HG02642 (cell line): ENCODE measurements around the gene UBASH3A.
A peak's percentile ranks its signal among the peaks of the same experiment; 100 is the strongest.
"Not testable (repeated sequence)": the region's sequence is repeated elsewhere in the genome, so short reads cannot be mapped to it uniquely, and the experiment has no call there.

Source experiments
- ATAC-seq: cut with Tn5 transposase; IDR thresholded peaks from one replicate; pipeline ENCODE4 v1.9.1; 2021; ENCODE audit warnings: mild to moderate bottlenecking; ENCODE audit not compliant: unreplicated experiment, poor library complexity

UBASH3A gene

DNA sequence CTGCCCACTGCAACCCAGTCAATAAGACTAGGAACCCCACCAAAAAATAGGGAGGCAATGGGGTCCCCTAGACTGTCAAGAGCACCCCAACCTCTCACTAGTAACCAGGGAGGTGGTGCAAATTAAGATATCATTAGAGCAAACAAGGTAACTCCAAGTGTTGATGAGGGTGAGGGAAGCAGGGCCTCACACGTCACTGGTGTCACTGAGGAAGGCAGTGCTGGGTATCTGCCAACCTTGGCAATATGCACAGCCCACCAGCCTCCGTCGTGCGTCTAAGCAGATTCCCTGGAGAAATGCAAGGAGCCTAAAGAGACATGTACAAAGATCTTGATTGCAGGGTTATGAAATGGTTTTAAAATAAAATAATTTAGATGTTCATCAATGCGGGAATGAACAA, 3.8 kb downstream of the UBASH3A start:
- ATAC-seq, result no peak

DNA sequence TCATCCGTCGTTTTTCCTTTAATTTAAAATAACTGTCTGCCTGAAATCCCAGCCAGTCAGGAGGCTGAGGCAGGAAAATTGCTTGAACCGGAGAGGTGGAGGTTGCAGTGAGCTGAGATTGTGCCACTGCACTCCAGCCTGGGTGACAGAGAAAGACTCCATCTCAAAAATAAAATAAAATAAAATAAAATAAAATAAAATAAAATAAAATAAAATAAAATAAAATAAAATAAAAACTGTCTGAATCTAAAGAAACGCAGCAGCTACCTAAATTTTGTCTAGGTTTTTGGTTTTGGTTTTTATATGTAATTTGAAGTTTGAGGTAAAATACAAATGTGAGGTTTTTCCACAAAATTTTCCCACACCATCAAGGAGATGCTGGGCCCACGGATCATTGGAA, 5.0 kb downstream of the UBASH3A start:
- not testable (repeated sequence) for ATAC-seq

DNA sequence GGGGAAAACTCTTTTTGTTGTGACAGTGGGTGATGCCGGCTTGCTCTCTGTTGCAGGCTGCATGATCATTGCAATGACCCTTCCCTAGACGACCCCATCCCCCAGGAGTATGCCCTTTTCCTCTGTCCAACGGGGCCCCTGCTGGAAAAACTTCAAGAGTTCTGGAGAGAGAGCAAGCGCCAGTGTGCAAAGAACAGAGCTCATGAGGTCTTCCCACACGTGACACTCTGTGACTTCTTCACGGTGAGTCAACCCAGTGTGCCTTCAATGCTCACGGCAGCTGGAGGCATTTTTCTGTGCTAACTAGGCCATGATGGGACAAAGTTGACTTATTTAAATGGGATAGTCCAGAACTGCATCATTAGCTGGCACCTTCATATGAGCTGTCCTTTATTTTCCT, 5.7 kb downstream of the UBASH3A start:
- no peak for ATAC-seq

DNA sequence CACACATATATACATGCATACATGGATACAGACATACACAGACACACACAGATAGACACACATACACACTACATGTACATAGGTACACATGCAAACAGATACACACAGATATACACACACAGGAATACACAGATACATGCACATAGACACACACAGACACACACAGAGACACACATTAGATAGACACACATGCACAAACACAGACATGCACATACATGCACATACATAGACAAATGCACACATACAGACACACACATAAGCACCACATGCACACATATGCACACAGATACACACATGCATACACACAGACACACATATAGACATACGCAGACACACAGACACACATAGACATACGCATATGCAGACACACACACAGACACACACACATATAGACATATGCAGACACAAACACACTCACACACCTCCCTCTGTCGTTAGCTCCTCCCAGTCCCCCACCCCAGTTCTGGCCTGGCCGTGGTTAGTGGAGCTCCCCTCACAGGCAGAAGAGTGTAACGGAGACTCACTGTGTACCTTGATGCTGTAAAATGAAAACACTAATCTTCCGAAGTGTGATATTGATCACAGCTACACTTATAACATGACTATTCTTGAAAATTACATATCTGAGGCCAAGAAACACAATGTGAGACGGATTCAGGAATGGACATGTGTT, 7.6 kb downstream of the UBASH3A start:
- ATAC-seq, result no peak

DNA sequence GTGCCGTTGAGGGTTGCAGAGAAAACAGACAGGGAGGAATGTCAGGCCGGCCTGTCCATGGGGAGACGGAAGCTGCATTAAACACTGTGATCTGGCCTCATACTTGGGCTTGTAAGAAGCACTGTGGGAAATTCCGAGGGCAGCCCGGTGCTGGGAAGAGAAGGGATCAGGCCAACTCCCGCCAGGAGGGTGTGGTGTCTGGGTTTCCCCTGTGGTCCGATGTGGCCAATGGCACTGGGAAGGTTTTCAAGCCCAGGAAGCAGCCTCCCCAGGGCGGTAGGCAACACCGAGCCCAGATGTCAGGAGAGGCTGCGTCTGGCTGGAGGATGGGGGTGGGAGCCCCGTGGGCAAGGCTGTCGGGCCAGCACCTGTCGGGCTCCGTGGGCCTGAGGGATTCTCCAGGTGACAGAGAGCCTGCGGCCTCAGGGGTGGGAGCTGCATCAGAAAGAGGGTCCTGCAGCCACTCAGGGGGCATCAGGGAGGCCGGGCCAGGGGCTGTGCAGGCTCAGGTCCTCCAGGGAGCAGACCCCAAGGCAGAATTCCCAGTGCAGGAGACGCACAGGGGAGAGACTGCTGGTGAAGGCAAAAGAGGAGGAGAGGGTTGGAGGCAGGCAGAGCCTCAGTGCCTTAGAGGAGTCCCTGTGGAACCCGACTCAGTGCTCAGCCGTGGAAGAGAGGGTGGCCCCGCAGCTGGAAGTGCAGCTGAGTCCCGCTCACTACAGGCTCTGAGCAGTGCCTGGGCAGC, 8.4 kb downstream of the UBASH3A start:
- ATAC-seq, result no peak

DNA sequence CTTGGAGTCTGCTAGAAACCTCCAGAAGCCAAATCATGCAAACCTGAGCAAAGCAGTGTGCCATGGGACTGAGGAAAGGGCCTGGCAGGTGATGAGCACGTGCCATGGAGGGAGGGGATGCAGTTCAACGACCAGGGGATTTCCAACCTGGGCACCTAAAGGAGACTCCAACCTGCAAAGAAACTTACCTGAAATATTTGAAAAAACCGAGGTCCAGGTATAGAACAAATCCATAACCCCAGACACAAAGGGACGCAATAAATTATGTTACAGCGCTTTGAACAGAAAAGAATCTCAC, 8.9 kb downstream of the UBASH3A start:
- no peak for ATAC-seq

DNA sequence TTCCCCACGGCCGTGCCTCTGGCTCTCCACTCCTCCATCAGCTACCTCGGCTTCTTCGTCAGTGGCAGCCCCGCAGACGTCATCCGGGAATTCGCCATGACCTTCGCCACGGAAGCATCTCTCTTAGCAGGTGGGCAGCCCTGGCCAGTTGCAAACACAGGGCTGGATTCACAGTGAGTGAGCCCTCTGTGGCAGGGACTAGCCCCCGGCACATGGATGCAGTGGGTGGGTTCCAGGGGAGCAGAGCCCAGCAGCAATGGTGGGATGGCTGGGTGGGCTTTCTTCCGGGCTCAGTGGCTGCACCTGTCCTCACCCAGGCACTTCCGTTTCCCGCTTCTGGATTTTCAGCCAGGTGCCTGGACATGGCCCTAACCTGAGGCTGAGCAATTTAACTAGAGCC, 9.4 kb downstream of the UBASH3A start:
- ATAC-seq, result no peak

DNA sequence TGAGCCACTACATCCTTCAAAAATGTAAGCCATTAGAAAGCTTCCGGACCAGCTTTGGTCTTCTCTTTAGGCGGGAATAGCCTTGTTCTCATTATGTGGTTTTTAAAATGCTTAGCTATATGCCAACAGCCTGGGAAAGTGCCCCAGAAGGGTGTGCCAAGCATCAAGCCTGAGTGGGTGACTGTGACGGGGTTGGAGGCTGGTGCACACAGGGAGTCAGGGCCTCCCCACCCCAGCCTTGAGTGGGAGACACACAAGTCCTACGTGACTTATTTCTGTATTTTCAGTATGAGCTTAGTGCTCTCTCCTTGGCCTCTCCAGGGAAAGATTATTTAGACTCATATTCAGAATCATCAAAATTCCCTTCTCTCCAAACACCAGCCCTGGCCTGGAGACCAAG, 9.8 kb downstream of the UBASH3A start:
- no peak for ATAC-seq

DNA sequence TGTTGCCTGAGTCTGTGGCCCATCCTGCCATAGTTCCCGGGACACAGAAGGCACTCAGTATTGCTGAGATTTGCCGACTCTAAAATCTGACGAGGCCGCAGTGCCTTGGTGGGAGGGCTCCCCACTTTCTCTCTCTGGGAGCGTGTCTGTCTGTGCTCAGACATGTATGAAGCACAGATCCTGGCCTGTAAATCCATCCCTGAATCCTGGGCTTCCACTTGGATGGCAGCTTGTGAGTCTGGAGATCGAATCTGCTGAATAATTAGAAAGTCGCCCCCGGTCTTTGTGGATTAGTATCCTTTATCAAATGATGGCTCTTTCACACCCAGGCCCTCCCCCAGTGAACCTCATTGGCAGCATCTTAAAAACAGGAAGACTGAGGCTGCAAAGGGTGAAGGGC, 10.4 kb downstream of the UBASH3A start:
- ATAC-seq, result no peak

DNA sequence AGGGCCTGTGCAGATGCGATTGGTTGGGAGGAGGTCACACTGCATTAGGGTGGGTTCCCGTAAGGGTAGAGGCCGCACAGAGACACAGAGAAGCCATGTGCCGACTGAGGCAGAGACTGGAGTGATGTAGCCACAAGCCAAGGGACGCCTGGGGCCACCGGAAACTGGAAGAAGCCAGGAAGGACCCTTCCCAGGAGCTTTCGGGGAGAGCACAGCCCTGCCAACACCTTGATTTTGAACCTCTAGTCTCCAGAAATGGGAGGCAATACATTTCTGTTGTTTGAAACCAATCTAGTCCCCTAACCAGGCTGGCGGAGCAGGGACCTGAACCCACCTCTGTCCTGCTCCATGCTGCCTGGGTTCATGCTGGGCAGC, 10.8 kb downstream of the UBASH3A start:
- no peak for ATAC-seq

DNA sequence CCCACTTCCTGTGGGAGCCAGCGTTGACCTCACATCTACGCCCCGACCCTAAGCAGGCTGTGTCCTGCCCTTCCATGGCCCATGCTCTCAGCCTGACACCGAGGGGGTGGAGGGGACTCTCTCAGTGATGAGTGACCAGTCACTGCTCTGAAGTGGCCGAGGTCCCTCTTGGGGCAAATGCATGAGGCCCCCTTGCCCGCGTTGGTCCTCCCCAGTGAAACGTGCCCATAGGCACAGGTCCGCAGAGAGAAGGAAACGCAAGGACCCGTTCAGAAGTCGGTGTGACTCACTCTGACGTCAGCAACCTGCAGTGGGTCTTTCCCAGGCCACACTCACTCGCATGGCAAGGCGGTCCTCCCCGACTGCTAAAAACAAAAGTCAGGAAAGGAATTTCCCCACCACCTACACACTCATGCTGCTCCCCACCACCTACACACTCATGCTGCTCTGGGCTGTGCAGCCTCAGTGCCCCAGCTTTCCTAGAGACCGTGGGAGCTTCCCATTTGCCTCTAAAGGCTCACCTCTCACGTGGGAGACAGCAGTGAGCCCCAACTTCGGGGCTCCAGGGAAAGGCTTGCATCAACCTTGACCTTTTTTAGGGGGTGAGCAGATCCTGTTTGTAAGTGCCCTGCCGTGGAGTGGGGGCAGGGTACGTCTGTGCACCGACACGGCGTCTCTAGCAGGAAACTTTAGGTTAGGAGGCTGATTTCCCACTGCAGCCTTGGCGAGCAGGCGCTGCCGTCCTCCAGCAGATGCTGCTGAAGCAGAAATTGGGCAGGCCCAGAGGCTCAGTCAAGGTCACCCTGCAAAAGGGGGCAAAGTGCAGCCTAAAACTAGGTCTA, 11.4 kb downstream of the UBASH3A start:
- peak; percentile 69 for ATAC-seq

DNA sequence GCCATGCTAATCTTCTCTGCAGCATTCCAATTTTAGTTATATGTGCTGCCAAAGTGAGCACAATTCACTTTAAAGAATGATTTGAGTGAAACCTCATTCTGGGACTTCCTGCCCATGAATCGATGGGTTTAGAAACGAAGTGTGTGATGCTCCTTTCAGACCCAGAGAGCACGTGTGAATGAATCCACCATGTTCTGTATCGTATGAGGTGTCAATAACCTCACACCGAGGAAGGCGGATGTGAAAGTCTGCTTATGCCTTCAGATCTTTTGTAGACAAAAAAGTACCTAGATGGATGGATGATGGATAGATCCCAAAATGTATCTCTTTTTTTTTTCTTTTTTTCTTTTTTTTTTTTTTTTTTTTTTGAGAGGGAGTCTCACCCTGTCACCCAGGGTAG, 13.8 kb downstream of the UBASH3A start:
- no peak for ATAC-seq

DNA sequence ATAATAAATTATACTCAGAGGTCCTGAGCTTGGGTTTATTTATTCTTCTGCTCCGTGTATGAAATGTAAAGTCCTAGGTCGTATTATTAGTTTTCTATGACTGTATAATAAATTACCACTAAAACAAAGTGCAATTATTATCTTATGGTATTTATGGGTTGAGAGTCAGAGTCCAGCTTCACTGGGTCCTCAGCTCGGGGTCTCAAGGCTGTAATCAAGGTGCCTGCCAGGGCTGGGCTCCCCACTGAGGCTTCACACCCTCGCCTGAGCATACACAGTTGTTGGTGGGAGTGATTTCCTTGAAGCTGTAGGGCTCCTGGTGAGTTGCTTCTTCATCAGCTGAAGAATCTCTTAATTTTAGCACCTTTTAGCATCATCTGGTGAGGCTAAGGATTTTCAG, 15.2 kb downstream of the UBASH3A start:
- ATAC-seq, result no peak

DNA sequence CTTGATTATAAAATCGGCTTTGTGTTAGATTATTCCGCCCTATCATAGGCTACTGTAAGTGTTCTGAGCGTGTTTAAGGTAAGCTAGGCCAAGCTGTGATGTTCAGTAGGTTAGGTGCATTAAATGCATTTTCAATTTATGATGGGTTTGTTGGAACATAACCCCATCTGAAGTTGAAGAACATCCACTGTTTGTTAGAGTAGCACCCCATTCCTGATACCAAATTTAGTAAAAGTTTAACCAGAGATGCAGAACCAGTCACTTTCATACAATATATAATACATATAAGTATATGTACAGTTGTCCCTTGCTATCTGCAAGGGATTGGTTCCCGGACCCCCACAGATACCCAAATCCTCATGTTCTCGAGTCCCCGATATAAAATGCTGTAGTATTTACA, 16.1 kb downstream of the UBASH3A start:
- no peak for ATAC-seq

DNA sequence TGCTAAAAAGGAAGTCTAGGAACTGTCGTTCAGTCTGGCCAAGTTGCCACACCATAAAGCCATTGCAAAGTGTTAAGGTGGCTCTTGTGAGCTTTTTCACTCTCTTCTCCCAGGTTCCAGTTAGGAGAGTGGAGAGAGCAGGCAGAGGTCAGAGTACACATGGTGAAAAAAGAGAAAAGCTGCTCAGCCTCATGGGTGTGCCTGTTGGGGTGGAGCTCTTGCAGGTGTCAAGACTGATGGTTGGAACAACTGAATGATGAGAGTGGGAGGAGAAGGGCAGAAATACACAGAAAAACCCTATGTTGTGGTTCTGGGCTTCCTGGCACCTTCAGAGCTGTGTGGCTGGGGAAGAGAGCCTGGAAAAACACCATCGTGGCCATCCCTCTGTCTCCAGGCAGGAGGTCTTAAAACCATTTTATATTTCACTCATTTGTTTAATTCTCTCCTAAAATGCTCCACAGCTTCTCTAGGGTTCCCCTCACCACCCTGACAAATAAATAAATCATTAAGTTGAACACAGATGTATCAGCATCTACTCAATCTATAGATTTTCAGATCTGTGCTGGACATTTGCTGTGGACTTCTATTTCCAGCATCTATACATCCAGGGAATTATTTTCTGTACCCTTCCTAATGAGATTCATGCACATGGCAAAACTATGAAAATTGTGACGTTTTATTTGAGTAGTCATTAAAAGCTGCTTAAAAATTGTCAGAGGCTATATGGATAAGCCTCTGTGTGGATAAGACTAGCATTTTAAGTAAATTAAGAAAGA, 17.5 kb downstream of the UBASH3A start:
- ATAC-seq, result no peak

DNA sequence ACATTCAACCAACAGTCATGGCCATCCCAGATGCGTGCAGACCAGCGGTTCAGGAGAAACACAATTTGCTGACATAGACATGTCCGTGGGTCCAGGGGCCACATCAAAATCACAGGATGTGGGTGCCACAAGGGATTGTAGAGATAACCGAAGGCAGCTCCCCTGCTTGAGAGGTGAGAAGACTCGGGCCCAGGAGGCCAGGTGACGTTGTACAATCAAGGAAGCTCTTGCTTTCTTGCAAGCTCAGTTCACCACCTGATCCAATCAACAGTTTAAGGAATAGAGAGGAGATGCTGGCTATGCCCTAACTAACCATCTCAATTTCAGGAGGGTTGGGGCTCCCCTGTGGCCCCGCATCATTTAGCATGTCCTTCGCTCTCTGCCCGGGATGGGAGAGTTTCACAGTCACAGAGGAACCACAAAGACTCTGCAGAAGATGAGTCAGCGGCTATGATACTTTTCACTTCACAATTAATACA, 19.5 kb downstream of the UBASH3A start:
- ATAC-seq, result peak; percentile 58

DNA sequence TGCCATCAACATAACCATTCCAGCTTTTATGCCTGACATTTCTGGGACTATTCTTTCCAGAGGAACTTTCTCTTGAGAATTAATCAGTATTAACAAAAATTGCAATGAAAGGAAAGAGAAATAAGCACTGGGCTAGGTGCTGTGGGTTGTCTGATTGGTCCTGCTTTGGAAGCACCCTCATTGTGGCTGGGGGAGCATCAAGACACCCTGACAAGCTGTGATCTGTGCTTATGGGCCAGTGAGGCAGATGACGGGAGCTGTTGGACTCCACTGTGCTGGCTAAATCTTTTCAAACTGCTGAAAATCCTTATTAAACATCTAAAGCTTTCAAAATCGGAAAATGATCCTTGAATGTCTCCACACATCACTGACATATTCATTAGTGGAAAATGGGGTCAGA, 20.0 kb downstream of the UBASH3A start:
- no peak for ATAC-seq

DNA sequence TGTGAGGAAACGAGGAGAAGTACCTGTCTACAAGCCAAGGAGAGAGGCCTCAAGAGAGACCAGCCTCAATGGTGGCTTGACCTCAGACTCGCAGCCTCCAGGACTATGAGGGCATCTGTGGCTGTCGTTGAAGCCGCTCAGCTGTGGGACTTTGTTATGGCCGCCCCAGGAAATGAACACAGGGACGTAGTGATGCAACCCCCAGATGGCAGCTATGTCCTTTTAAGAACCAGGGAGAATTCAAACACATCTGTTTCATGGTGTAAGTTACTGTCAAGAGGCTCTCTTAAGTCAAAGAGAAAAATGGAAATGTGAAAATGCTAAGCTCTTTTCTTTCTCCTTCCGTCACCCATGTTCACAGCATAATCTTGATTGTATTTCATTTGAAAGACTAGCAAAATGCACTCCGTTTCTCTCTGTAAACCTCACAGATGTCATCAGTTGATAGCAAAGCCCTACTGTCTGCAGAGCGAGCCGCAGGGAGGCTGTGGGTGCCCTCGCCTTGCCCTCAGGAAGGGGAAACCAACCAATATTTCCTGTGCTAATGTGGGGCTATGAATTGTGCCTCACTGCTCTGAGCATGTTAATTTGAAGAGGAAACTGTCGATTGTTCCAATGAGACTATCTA, 21.3 kb downstream of the UBASH3A start:
- no peak for ATAC-seq

DNA sequence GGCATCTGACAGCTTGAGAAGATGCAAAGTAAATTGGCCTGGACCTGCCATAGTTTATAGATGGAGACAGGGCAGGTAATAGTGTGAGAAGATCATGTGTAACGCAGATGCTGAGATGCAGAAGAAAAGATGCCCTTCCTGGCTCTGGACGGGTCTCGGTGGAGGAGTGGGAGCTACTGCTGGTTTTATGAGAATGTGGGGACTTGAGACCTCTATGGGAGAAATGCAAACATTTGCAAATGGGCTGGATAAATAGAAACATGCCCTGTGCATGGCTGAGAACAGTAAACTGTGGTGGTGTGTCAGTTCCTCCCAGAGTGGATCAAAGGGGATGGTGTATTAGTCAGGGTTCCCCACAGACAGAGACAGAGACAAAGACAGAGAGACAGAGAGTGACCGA, 21.9 kb downstream of the UBASH3A start:
- ATAC-seq, result no peak

DNA sequence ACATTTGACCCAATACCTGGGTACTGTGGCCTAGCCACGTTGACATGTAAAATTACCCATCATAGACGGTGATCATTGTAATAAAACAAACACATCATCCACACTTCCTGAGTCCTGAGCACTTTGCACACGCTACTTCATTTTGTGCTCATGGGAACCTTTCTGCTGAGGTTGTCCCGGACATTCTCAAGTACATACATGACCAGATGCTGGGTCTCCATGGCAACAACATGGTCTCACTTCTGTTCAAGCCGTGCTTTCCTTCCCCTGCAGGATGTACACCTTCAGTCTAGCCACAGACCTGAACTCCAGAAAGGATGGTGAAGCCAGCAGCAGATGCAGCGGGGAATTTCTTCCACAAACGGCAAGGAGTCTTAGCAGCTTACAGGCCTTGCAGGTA, 22.7 kb downstream of the UBASH3A start:
- no peak for ATAC-seq
